Measurements from ENCODE around the gene SLC25A45. TPM values are rescaled to one million over a fixed set of nuclear protein-coding genes. Genes with fewer than 3 reads are reported as not detected.

SLC25A45 gene
- total RNA-seq, 4 donors from 2014 or later: 0.29 to 5.9 (median 5.3) TPM; not detected in 1

DNA sequence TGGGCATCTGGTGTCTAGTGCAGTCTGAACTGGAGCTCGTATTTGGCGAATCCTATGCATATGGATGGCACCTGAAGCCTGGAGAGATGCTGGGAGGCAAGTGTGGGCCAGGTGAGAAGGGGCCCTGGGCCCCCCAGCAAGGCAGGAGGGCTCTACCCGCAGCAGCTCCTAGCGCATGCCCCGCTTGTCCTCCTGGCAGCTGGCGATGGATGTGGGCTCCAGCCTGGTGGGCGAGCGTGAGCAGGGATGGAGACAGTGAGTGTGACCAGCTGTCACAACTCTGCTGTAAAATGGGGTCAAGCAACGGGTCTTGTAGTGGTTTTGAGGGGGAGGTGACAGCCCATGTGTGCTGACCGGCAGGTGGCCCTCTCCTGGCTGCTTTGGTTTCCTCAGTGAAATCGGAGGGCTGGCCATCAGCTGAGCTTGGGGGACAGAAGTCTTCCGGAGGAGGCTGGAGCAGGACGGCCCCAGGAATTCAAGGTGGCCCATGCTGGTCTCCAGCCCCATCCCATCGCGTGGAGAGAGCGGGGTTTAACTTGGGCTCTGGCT lies 16.0 kb upstream of the SLC25A45 start:
- H3K36me3 ChIP-seq: no peaks in the 10 kb centered on the region
- no peaks in the 10 kb centered on the region for H3K4me1 ChIP-seq
- no peaks in the 10 kb centered on the region for H3K9me3 ChIP-seq
- intact Hi-C loops (cut with DNase I; ENCODE audit: low total_unique reads): no loop called here
- H3K4me3 ChIP-seq: no peak overlapping the region
- TF ChIP-seq, protein P1, sequence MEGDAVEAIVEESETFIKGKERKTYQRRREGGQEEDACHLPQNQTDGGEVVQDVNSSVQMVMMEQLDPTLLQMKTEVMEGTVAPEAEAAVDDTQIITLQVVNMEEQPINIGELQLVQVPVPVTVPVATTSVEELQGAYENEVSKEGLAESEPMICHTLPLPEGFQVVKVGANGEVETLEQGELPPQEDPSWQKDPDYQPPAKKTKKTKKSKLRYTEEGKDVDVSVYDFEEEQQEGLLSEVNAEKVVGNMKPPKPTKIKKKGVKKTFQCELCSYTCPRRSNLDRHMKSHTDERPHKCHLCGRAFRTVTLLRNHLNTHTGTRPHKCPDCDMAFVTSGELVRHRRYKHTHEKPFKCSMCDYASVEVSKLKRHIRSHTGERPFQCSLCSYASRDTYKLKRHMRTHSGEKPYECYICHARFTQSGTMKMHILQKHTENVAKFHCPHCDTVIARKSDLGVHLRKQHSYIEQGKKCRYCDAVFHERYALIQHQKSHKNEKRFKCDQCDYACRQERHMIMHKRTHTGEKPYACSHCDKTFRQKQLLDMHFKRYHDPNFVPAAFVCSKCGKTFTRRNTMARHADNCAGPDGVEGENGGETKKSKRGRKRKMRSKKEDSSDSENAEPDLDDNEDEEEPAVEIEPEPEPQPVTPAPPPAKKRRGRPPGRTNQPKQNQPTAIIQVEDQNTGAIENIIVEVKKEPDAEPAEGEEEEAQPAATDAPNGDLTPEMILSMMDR (IDR thresholded peaks at IDR 0.05): no peak
- TF ChIP-seq POLR2A (IDR thresholded peaks at IDR 0.05): no peak
- no peak overlapping the region for H3K27ac ChIP-seq
- H3K27me3 ChIP-seq: no peaks in the 10 kb centered on the region
- DNase-seq: no peak

DNA sequence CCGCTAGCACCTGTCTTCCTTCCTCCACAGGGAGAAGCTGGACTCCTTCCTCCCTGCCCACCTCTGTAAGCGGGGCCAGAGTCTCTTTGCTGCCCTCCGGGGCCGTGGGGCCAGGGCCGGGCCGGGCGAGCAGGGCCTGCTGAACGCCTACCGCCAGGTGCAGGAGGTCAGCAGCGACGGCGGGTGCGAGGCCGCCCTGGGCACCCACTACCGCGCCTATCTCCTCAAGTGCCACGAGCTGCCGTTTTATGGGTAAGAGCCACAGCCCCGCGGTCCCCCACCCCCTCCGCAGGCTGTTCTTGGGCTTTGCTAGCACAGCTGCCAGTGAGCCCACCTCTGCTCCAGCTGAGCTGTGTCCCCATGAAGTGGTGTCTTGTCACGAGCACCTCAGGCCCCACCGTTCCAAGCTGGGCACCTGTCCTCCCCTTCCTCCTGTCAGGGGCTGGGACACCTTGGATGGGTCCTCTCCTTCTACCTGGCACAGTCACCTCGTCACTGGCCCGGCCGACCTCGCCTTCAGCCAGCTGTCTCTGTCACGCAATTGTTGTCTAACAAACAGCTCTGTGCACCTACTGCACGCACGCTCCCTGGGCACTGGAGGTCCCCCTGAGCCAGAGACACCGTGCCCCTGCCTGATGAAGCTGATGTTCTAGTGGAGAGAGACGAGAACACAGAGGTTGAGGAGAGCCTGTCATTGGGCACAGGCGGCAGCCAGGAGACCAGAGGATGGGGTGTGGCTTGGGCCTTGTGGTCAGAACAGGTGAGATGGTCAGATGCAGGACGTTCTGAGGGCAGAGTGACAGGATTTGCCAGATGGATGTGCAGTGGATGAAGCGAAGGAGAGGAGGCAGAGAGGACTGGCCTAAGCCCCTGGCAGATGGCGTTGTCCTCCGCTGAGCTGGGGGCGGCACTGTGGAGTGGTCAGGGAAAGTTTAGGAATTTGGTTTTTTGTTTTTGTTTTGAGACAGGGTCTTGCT lies 14.6 kb upstream of the SLC25A45 start:
- Histone ChIP-seq H3K4me1 (no peaks in the 10 kb centered on the region), H3K36me3 (no peaks in the 10 kb centered on the region), H3K27ac (no peak overlapping the region), H3K9me3 (no peaks in the 10 kb centered on the region), H3K27me3 (no peaks in the 10 kb centered on the region), H3K4me3 (no peak overlapping the region)
- TF ChIP-seq, protein P1 (IDR thresholded peaks at IDR 0.05): no peak
- no peak for TF ChIP-seq POLR2A (IDR thresholded peaks at IDR 0.05)
- intact Hi-C loops (cut with DNase I; ENCODE audit: low total_unique reads): no loop called here
- DNase-seq: no peak

DNA sequence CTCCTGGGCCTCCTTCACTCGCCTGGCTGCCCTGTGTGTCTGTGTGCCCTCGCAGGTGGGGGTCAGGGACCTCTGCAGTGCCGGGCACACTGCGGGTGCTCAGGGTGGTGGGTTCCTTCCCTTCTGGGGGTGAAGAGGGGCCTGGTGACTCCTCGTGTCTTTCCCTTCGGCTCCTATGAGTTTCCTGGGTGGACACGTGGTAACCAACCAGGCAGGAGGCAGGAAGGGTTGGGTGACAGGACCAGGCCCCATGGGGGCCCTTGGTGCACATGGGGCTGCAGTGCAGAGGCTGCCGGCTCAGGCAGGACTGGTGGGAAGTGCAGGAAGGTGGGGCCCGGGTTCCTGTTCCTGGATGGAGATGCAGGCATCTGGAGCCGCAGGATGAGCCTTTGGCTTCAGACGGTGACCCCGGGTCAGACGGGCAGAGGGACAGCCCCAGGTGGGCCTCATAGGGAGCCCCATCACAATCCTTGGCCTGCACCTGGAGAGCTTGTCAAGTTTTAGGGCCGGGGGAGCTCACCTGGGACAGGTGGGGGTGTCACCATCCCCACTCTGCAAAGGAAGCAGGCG lies 13.6 kb upstream of the SLC25A45 start:
- Histone ChIP-seq H3K36me3 (no peaks in the 10 kb centered on the region), H3K4me1 (no peaks in the 10 kb centered on the region), H3K27ac (no peak overlapping the region), H3K4me3 (no peak overlapping the region), H3K27me3 (no peaks in the 10 kb centered on the region), H3K9me3 (no peaks in the 10 kb centered on the region)
- intact Hi-C loops (cut with DNase I; ENCODE audit: low total_unique reads): no loop called here
- no peak for DNase-seq
- TF ChIP-seq, protein P1 (IDR thresholded peaks at IDR 0.05): no peak
- TF ChIP-seq POLR2A (IDR thresholded peaks at IDR 0.05): no peak

DNA sequence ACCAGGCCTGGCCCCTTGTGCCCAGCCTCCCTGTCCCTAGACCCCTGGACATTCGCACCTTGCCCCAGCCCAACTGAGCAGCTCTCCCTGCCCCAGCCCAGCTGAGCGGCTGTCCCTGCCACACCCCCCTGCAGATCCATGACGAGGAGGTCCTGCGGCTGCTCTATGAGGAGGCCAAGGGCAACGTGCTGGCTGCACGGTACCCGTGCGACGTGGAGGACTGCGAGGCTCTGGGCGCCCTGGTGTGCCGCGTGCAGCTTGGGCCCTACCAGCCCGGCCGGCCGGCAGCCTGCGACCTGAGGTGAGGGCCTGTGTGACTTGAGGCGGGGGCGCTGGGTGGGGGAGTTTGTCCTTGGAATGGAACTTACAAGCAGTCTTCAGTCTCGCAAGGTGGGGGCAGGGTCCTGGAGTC lies 11.7 kb upstream of the SLC25A45 start:
- DNase-seq: no peak
- H3K27ac ChIP-seq: no peak overlapping the region
- no peaks in the 10 kb centered on the region for H3K36me3 ChIP-seq

More for the DNA sequence above, 11.7 kb upstream of the SLC25A45 start:
- Histone ChIP-seq H3K9me3 (no peaks in the 10 kb centered on the region), H3K4me1 (peaks cover 0 to 15% of the 10 kb centered on the region in 2 donors), H3K27me3 (no peaks in the 10 kb centered on the region), H3K4me3 (no peak overlapping the region)
- TF ChIP-seq POLR2A (IDR thresholded peaks at IDR 0.05): no peak
- TF ChIP-seq, protein P1 (IDR thresholded peaks at IDR 0.05): no peak
- intact Hi-C loops (cut with DNase I; ENCODE audit: low total_unique reads): no loop called here

Data from uterus (tissue), 4 donors.